Skeletal muscle satellite cell (primary cell): ENCODE measurements around the gene SPTLC1.
"Not testable (repeated sequence)": the region's sequence is repeated elsewhere in the genome, so short reads cannot be mapped to it uniquely, and the experiment has no call there.

Experiments used
- H3K27me3 ChIP-seq: 2 replicates; pipeline ENCODE4 v1.7.0; 2013; ENCODE audit warnings: low read length; ENCODE audit not compliant: control insufficient read depth, insufficient read depth
- H3K36me3 ChIP-seq: 2 replicates; pipeline ENCODE4 v1.7.0; 2013; ENCODE audit warnings: mild to moderate bottlenecking, control low read depth, low read length; ENCODE audit not compliant: insufficient read depth
- H3K4me1 ChIP-seq: 2 replicates; pipeline ENCODE4 v1.7.0; 2013; ENCODE audit warnings: low read length; ENCODE audit not compliant: control insufficient read depth, insufficient read depth
- H3K4me2 ChIP-seq: 2 replicates; pipeline ENCODE4 v1.7.0; 2013; ENCODE audit warnings: mild to moderate bottlenecking, low read length
- H3K4me3 ChIP-seq: 2 replicates; pipeline ENCODE4 v1.7.0; 2013; ENCODE audit warnings: low read length
- H3K9ac ChIP-seq: 2 replicates; pipeline ENCODE4 v1.7.0; 2013; ENCODE audit warnings: mild to moderate bottlenecking, low read depth, low read length, moderate library complexity
- H3K9me3 ChIP-seq: replicated peaks from 2 replicates; pipeline ENCODE4 v1.7.0; 2013; ENCODE audit warnings: mild to moderate bottlenecking, control low read depth, low read length

Gene SPTLC1

DNA sequence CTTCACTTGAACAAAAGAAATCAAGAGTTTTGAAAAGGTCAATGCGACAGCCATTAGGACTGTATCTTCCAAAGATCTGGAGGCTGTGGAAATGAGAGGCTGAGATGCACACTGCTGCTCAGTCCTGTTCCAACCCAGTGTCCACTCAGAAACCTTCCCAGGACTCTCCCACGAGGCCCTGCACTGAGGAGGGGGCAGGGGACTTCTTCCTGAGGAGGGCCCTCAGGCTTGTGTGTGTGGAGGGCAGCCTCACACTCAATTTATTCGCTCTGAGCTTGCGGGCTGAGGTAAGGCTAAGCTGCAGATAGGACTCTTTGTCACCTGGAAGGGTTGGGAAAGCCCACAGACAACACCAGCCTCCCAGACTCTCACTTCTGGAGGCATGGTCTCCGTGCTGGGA, 95.6 kb downstream of the SPTLC1 start:
- Histone ChIP-seq H3K4me3 (no peak overlapping the region), H3K4me2 (no peak overlapping the region), H3K27me3 (peaks cover 6% of the 10 kb centered on the region), H3K36me3 (no peaks in the 10 kb centered on the region), H3K9me3 (peaks cover 5% of the 10 kb centered on the region), H3K4me1 (no peaks in the 10 kb centered on the region), H3K9ac (no peak overlapping the region)

- H3K9me3 ChIP-seq = no peaks in the 10 kb centered on the region
- peaks cover 4% of the 10 kb centered on the region for H3K27me3 ChIP-seq
- no peak overlapping the region for H3K4me3 ChIP-seq
- no peak overlapping the region for H3K9ac ChIP-seq
- H3K4me1 ChIP-seq = no peaks in the 10 kb centered on the region
- H3K4me2 ChIP-seq = no peak overlapping the region
- H3K36me3 ChIP-seq = no peaks in the 10 kb centered on the region
Observed at GRCh38 chr9:92010705-92011536, 104.3 kb downstream of the SPTLC1 start.

DNA sequence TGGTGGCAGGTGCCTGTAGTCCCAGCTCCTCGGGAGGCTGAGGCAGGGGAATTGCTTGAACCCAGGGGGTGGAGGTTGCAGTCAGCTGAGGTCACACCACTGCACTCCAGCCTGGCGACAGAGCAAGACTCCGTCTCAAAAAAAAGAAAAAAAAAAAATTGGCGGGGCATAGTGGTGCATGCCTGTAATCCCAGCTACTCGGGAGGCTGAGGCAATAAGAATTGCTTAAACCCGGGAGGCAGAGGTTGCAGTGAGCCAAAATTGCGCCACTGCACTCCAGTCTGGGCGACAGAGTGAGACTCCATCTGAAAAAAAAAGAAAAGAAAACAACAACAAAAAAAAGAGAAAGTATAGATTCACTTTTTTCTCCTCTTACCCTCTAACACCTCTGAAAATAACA, 105.0 kb downstream of the SPTLC1 start:
- not testable (repeated sequence) for H3K9me3 ChIP-seq, H3K4me2 ChIP-seq, H3K36me3 ChIP-seq, H3K27me3 ChIP-seq, H3K4me3 ChIP-seq, H3K4me1 ChIP-seq, H3K9ac ChIP-seq

DNA sequence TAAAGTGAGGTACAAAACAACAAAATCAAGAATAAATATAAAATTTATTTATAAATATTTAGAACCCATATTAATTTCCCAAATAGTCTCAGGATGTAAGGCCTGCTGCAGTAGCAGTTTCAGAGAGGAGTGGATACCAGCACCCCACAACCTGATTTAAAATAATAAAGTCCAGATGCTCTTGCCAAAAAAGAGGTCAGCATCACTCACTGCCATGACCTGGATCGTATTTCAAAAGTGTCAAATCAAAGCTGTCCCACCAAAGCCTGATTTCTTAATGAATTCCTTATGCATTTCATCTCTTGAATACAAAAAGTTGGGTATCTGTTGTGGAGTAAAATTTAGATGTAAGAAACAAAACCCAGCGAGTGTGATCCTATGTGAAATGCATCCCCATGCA, 107.2 kb downstream of the SPTLC1 start:
- H3K9ac ChIP-seq = no peak overlapping the region
- H3K4me3 ChIP-seq = no peak overlapping the region
- H3K4me1 ChIP-seq = no peaks in the 10 kb centered on the region
- H3K36me3 ChIP-seq = no peaks in the 10 kb centered on the region
- H3K9me3 ChIP-seq = no peaks in the 10 kb centered on the region
- no peak overlapping the region for H3K4me2 ChIP-seq
- peaks cover 4% of the 10 kb centered on the region for H3K27me3 ChIP-seq

GRCh38 chr9:92004045-92004392, 111.2 kb downstream of the SPTLC1 start:
- Histone ChIP-seq H3K27me3 (no peaks in the 10 kb centered on the region), H3K4me3 (no peak overlapping the region), H3K4me1 (no peaks in the 10 kb centered on the region), H3K9ac (no peak overlapping the region), H3K36me3 (no peaks in the 10 kb centered on the region), H3K9me3 (no peaks in the 10 kb centered on the region), H3K4me2 (no peak overlapping the region)

- Histone ChIP-seq H3K4me3 (no peak overlapping the region), H3K4me2 (no peak overlapping the region), H3K9ac (no peak overlapping the region), H3K4me1 (no peaks in the 10 kb centered on the region), H3K27me3 (peaks cover 5% of the 10 kb centered on the region), H3K36me3 (no peaks in the 10 kb centered on the region), H3K9me3 (no peaks in the 10 kb centered on the region)
Observed at GRCh38 chr9:92003308-92004044, 111.7 kb downstream of the SPTLC1 start.

- not testable (repeated sequence) for H3K4me1 ChIP-seq, H3K9ac ChIP-seq, H3K36me3 ChIP-seq, H3K4me2 ChIP-seq, H3K9me3 ChIP-seq, H3K4me3 ChIP-seq, H3K27me3 ChIP-seq
Observed at GRCh38 chr9:92001948-92002347, 113.3 kb downstream of the SPTLC1 start.

GRCh38 chr9:92001244-92001643, 114.0 kb downstream of the SPTLC1 start:
- no peak overlapping the region for H3K9ac ChIP-seq
- H3K4me3 ChIP-seq = no peak overlapping the region
- H3K27me3 ChIP-seq = peaks cover 7% of the 10 kb centered on the region
- H3K9me3 ChIP-seq = no peaks in the 10 kb centered on the region
- H3K4me2 ChIP-seq = no peak overlapping the region
- H3K4me1 ChIP-seq = no peaks in the 10 kb centered on the region
- H3K36me3 ChIP-seq = no peaks in the 10 kb centered on the region

- Histone ChIP-seq H3K9me3 (no peaks in the 10 kb centered on the region), H3K4me2 (no peak overlapping the region), H3K36me3 (no peaks in the 10 kb centered on the region), H3K4me3 (no peak overlapping the region), H3K27me3 (peaks cover 45% of the 10 kb centered on the region), H3K4me1 (no peaks in the 10 kb centered on the region), H3K9ac (no peak overlapping the region)
Observed at GRCh38 chr9:91995000-91995655, 120.1 kb downstream of the SPTLC1 start.

GRCh38 chr9:91994422-91994821, 120.8 kb downstream of the SPTLC1 start:
- no peak overlapping the region for H3K4me3 ChIP-seq
- no peaks in the 10 kb centered on the region for H3K4me1 ChIP-seq
- H3K27me3 ChIP-seq = peaks cover 45% of the 10 kb centered on the region
- no peaks in the 10 kb centered on the region for H3K36me3 ChIP-seq
- no peaks in the 10 kb centered on the region for H3K9me3 ChIP-seq
- no peak overlapping the region for H3K4me2 ChIP-seq
- no peak overlapping the region for H3K9ac ChIP-seq

DNA sequence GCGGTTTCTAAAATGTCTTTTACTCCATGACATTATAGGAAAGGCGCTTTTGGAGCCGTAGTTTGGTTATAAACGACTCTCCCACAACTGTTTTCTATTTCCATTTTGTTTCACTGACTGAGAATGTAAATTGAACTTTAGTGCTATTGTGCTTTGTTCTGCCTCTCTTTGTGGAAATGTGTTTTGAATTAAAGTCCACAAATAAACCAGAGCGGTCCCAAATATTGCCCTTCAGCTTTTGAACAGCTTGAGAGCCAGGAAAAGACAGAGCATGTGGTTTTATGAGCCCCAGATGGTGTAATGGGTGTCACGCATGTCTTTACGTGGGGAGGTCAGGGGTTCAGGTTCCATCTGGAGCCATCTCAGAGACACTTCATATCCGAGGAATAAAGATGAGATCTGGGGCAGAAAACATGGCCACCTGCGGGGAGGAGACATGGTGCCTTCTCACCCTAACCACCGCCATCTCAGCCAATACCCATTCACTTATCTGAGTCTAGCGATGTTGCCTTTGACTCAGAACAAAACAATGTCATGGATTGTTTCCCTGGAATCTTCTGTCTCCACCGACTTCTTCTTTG, 122.7 kb downstream of the SPTLC1 start:
- Histone ChIP-seq H3K36me3 (no peaks in the 10 kb centered on the region), H3K4me1 (no peaks in the 10 kb centered on the region), H3K4me2 (no peak overlapping the region), H3K27me3 (peaks cover 38% of the 10 kb centered on the region), H3K4me3 (no peak overlapping the region), H3K9me3 (no peaks in the 10 kb centered on the region), H3K9ac (no peak overlapping the region)
